HCEC 1CT (cell line): ENCODE data around the gene SNRNP70.
A peak's percentile ranks its signal among the peaks of the same experiment; 100 is the strongest.
"Not testable (repeated sequence)": the region's sequence is repeated elsewhere in the genome, so short reads cannot be mapped to it uniquely, and the experiment has no call there.

Experiments
- DNase-seq: peaks from one replicate; pipeline ENCODE4 v3.0.0-alpha.2; 2017

Gene SNRNP70

GRCh38 chr19:49121841-49122240 is 36.6 kb downstream of the SNRNP70 start:
- DNase-seq = not testable (repeated sequence)

DNA sequence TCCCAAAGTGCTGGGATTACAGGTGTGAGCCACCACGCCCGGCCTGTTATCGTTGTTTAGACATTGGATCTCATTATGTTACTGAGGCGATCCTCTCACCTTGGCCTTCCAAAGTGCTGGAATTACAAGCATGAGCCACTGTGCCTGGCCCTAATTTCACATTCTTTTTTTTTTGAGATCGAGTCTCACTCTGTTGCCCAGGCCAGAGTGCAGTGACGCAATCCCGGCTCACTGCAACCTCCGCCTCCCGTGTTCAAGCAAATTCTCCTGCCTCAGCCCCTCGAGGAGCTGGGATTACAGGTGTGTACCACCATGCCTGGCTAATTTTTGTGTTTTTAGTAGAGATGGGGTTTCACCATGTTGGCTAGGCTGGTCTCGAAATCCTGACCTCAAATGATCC is 38.0 kb downstream of the SNRNP70 start:
- DNase-seq = not testable (repeated sequence)

DNA sequence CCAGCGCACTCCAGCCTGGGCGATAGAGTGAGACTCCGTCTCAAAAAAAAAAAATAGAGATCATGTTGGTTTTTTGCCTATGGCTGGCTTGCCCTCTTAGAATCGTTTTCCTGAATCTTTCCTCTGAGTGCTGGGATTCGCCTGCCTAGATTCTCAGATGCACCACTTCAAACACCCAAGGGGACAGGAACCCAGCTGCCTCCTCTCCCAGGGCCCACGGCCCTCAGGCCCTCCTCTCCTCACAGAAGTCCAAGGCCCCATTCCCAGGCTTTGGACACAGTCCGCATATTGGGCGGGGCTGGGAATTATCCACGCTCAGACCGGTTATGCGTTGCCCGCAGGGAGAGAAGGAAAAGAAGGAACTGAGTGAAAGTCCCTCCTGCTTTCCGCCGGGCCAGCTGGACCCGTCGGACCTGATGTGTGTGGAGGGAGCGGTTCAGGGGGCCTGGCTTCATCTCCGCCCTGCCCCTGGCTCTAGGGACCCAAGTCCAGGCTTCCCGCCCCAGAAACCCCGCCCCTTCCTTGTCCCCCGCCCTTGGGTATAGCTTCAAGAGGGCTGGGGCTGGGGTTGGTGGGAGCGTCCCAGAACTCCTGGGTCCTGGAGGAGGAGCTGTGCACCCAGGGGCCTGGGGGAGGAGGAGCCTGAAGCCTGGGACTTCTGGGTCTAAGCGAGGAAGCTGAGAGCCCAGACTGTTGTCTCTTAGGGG is 39.9 kb downstream of the SNRNP70 start:
- no peak for DNase-seq

GRCh38 chr19:49126575-49126974 is 41.3 kb downstream of the SNRNP70 start:
- DNase-seq = no peak

GRCh38 chr19:49127225-49127624 is 42.0 kb downstream of the SNRNP70 start:
- not testable (repeated sequence) for DNase-seq

GRCh38 chr19:49127674-49128544 is 42.7 kb downstream of the SNRNP70 start:
- DNase-seq = peak; percentile 92

GRCh38 chr19:49128545-49129237 is 43.4 kb downstream of the SNRNP70 start:
- DNase-seq = no peak

GRCh38 chr19:49129238-49129583 is 44.0 kb downstream of the SNRNP70 start:
- DNase-seq = no peak

DNA sequence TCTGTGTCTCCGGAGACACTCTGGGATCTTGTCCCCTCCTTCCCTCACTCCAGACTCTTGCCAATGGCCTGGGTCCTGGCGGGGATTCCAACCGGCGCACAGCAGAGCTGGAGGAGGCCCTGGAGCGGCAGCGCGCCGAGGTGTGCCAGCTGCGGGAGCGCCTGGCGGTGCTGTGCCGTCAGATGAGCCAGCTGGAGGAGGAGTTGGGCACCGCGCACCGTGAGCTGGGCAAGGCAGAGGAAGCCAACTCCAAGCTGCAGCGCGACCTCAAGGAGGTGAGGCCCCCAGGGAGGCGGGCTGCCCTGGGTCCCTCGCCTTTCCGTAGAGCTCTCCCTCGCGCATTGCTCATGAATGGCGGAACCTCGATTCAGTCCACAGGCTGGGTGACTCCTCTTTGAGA is 45.1 kb downstream of the SNRNP70 start:
- no peak for DNase-seq

- no peak for DNase-seq
Observed at GRCh38 chr19:49132974-49133609, 47.8 kb downstream of the SNRNP70 start.

- DNase-seq = peak; percentile 58
Observed at GRCh38 chr19:49133621-49134454, 48.6 kb downstream of the SNRNP70 start.

GRCh38 chr19:49135686-49136085 is 50.4 kb downstream of the SNRNP70 start:
- DNase-seq = no peak

GRCh38 chr19:49136771-49137171 is 51.5 kb downstream of the SNRNP70 start:
- DNase-seq = peak; percentile 66

- DNase-seq = no peak
Observed at GRCh38 chr19:49140951-49141350, 55.7 kb downstream of the SNRNP70 start.

DNA sequence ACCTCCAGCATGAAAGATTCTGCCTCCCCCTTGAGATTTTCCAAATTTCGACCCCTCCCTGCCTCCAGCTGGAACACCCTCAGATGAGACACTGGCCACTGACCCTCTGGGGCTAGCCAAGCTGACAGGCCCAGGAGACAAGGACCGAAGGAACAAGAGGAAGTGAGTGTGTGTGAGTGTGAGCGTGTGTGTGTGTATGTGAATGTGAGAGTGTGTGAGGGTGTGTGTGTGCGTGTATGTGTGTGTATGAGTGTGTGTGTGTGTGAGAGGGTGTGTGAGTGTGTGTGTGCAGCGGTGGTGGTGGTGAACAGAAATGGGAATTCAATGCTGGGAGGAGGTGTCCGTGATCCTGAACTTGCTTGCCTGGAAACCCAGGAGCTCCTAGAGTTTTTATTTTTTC is 56.1 kb downstream of the SNRNP70 start:
- no peak for DNase-seq

DNA sequence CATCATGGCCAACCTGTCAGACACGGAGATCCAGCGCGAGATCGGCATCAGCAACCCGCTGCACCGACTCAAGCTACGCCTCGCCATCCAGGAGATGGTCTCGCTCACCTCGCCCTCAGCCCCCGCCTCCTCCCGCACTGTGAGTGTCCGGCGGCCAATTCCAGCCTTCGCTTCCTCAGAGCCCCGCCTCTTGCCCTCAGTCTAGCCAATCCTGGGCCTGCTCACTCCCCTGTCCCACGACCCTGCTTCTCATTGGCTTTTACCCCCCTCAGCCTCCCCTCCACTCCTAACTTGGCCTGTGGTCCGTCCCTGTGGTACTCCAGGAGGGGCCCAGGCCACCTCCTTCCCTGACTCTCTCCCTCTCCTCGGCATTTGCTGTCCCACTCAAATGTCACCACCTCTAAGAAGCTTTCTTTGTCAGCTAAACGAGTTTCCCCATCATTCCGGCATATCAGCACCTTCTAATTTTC is 57.6 kb downstream of the SNRNP70 start:
- peak; percentile 88 for DNase-seq

DNA sequence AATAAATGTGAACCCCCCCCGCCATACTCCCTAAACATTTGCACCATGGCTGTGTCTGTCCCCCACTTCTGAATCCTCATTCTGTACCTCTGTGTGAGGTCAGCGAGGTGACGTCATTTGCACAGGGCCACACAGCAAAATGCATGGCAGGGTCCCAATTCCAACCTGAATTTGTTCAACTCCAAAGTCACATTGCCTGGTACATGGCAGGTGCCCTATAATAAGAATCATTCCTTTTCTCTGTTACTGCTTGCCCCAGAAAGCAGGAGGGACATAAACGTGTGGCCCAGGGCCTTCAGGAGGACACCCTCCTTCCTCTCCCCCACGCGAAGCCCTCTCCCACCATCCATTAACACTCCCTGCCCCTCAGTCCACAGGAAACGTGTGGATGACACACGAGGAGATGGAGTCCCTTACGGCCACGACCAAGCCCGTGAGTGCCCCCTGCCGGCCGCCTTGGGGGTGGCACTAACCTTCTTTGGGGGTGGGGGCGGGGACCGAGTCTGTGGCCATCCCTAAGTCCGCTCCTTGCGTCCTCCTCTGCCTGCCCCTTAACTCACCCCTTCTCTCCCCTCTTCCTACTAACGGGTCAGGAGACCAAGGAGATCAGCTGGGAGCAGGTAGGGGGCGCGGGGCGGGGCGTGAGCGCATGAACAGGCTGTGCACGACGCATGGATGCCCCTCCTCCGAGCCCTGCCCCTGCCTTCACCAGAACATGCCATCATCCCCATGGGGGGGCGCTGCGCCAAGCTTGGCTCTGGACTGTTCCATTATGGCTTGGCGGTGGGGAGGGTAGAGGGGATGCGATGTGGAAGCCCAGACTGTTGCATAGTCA is 60.5 kb downstream of the SNRNP70 start:
- peak; percentile 78 for DNase-seq

DNA sequence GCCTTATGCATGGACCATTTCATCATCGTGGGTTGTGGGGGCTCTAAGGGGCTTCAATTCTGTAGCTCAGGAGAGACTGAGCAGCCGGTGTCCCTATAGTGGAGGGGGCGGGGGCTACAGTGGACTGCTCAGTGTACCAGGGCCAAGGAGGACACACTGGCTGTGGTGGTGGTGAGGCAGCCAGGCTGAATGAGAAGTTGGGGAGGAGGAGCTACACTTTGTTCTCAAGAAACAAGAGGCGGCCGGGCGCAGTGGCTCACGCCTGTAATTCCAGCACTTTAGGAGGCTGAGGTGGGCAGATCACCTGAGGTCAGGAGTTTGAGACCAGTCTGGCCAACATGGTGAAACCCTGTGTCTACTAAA is 61.1 kb downstream of the SNRNP70 start:
- DNase-seq = peak; percentile 33

DNA sequence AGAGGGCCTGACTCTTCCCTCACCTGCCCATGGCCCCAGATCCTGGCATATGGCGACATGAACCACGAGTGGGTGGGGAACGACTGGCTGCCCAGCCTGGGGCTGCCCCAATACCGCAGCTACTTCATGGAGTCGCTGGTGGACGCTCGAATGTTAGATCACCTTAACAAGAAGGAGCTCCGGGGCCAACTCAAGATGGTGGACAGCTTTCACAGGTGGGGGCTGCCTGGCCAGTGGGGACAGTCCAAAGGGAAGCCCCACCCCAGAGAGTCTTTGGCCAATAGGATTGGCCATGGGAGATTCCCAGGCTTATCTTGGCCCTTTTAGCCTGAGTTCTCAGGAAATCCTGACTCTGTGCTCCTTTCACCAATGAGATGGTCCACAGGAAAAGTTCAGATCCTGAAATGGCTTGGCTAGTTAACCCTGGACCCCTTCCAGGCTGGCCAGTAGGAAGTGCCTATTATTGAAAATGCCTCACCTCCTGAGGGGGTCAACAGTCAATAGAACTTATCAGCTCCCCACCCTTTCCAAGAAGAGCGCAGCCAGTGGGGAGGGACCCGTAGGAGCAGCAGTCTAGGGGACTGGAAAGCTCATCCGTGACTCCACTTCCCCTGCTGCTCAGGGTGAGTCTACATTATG is 62.9 kb downstream of the SNRNP70 start:
- DNase-seq = no peak

DNA sequence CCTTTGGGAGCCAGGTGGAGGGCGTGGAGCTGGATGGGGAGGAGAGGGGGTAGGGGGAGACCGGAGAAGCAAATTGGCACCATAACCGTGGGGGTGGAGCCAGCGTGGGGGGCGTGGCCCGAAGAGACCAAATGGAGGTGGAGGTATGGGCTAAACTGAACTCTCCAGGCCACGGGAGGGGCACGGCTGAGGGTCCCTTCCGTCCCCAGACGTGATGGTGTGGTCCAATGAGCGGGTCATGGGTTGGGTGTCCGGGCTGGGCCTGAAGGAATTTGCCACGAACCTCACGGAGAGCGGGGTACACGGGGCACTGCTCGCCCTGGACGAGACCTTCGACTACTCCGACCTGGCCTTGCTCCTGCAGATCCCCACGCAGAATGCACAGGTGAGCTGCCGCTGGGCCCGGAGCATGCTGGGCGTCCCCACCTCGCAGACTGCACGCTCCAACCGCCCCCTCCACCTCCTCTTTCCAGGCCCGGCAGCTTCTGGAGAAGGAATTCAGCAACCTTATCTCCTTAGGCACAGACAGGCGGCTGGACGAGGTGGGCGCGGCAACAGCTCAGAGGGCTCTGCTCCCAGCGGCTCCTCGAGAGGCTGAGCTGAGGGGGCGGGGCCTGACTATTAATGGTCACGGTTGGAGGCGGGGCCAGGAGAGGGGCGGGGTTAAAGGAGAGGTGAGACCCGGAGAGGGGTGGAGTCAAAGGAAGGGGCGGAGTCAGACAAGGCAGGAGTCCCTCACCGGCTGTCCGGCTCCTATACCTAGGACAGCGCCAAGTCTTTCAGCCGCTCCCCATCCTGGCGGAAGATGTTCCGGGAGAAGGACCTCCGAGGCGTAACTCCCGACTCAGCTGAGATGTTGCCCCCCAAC is 63.8 kb downstream of the SNRNP70 start:
- DNase-seq = peak; percentile 86
